OCI-LY7 (cell line): ENCODE measurements around the gene COL9A3. TPM values are rescaled to one million over a fixed set of nuclear protein-coding genes. Genes with fewer than 3 reads are reported as not detected.

Experiments used
- BruUV-seq: library from RNA; stranded (reverse); fragments of 400-500 nt; replicated peaks from 2 replicates; lab custom pipeline; 2021; lab: Mats Ljungman, UMichigan
- CTCF ChIA-PET: fragments of 300-600 bp; sonication (Branson Sonifier 250); formaldehyde crosslinking; loops from one replicate; lab custom pipeline; 2022; ENCODE audit warnings: antibody characterized with exemption; ENCODE audit not compliant: unreplicated experiment; lab: Charles Lee
- POLR2A ChIA-PET: fragments of 300-600 bp; sonication (Branson Sonifier 250); formaldehyde crosslinking; loops from one replicate; lab custom pipeline; 2022; ENCODE audit warnings: antibody characterized with exemption; lab: Charles Lee
- DNase-seq: peaks from one replicate; pipeline ENCODE4 v3.0.0-alpha.2; 2015; ENCODE audit warnings: low spot score
- H2AFZ ChIP-seq: fragments of 200-600 bp; sonication (generic), shearing (Covaris generic); 2 replicates; pipeline ENCODE4 v1.6.1; 2014; ENCODE audit warnings: mild to moderate bottlenecking, antibody characterized with exemption, low read length, moderate library complexity
- H3K27ac ChIP-seq: fragments of 200-600 bp; sonication (generic); 2 replicates; pipeline ENCODE4 v1.5.1; 2014; ENCODE audit warnings: mixed run types, low read depth, mild to moderate bottlenecking, moderate library complexity, low read length, inconsistent platforms; ENCODE audit not compliant: poor library complexity, severe bottlenecking
- H3K36me3 ChIP-seq: fragments of 200-600 bp; sonication (generic); 2 replicates; pipeline ENCODE4 v1.6.1; 2014; ENCODE audit warnings: mild to moderate bottlenecking, antibody characterized with exemption, low read length, moderate library complexity, mixed read lengths; ENCODE audit not compliant: insufficient read depth
- H3K4me1 ChIP-seq: fragments of 200-600 bp; sonication (generic); 2 replicates; pipeline ENCODE4 v1.5.1; 2014; ENCODE audit warnings: mild to moderate bottlenecking, low read length; ENCODE audit not compliant: insufficient read depth, poor library complexity, severe bottlenecking
- H3K4me2 ChIP-seq: fragments of 200-600 bp; sonication (generic); 2 replicates; pipeline ENCODE4 v1.6.1; 2014; ENCODE audit warnings: mild to moderate bottlenecking, low read length
- H3K4me3 ChIP-seq: fragments of 200-600 bp; sonication (generic); 2 replicates; pipeline ENCODE4 v1.5.1; 2014; ENCODE audit warnings: mild to moderate bottlenecking, low read depth, low read length; ENCODE audit not compliant: poor library complexity, severe bottlenecking
- H3K79me2 ChIP-seq: fragments of 200-600 bp; sonication (generic); 2 replicates; pipeline ENCODE4 v1.6.1; 2016; ENCODE audit warnings: low read depth, mild to moderate bottlenecking, low read length, moderate library complexity, mixed read lengths; ENCODE audit not compliant: insufficient read depth
- H3K9me2 ChIP-seq: fragments of 200-600 bp; sonication (generic); 2 replicates; pipeline ENCODE4 v1.6.1; 2016; ENCODE audit warnings: mild to moderate bottlenecking, low read length, mixed read lengths; ENCODE audit not compliant: insufficient read depth
- H3K9me3 ChIP-seq: fragments of 200-600 bp; sonication (generic); 2 replicates; pipeline ENCODE4 v1.6.1; 2014; ENCODE audit warnings: mild to moderate bottlenecking, mixed run types, low read length, mixed read lengths
- H4K20me1 ChIP-seq: fragments of 200-600 bp; sonication (generic); 2 replicates; pipeline ENCODE4 v1.6.1; 2014; ENCODE audit warnings: mild to moderate bottlenecking, antibody characterized with exemption, low read length, moderate library complexity, mixed read lengths; ENCODE audit not compliant: insufficient read depth
- CTCF ChIP-seq: fragments of 200-600 bp; sonication (generic); conservative IDR thresholded peaks from 2 replicates; pipeline ENCODE4 v1.5.1; 2014; ENCODE audit warnings: mild to moderate bottlenecking, antibody characterized with exemption, low read length, moderate library complexity, mixed read lengths
- EZH2phosphoT487 ChIP-seq: fragments of 200-600 bp; sonication (generic); IDR thresholded peaks from 2 replicates; pipeline ENCODE4 v1.6.1; 2018; ENCODE audit warnings: low read depth, borderline replicate concordance, mild to moderate bottlenecking, mixed run types, antibody characterized with exemption, low read length, moderate library complexity, mixed read lengths
- intact Hi-C: fragments of 100-400 bp; cut with micrococcal nuclease; formaldehyde crosslinking; loops from one replicate; pipeline ENCODE4 v1.10.0; 2022; ENCODE audit not compliant: unreplicated experiment
- total RNA-seq, 2 experiments: library from RNA; depleted of rRNA in 1 of 2; stranded (reverse); fragments of >200 nt in 1 of 2; shearing (Covaris generic) in 1 of 2; gene quantifications; 2 replicates each; pipeline ENCODE4 v1.2.3, GENCODE V29; 2014 to 2022

The COL9A3 gene
- total RNA-seq, 2 experiments from 2014 or later = 1.7 to 5.2 TPM

DNA sequence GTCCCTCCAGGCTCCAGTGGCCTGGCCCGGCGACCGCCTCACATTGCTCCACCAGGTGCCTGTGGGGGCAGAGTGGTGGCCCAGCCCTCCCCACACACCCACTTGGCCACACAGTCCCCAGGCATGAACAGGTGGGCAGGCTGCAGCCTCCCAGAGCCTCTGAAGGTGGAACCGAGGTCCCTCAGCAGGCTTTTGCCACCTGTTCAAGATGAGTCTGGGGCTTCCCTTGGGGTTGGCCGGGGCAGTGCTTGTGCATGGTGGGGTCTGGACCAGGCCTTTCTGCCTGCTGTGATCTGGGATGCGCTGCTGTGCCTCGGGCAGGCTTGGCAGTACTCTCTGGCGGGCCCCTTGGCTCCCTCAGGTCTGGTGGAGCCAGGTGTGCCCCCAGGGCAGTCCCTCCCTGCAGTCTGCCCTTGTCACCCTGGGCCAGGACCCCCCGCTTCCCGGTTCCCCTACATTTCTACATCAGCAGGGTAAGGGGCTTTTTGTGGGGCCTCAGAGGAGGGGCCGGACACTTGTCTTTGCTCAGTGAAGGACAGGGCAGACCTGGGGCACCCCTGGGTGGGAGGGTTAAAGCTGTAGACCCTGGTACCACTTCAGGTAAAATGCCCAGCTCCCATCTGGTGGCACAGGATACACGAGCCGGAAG, 2.7 kb upstream of the COL9A3 start:
- Histone ChIP-seq H3K9me3 (no peaks in the 10 kb centered on the region), H3K9me2 (no peaks in the 10 kb centered on the region), H3K4me2 (no peak overlapping the region), H3K36me3 (peaks cover 42% of the 10 kb centered on the region), H3K4me1 (no peaks in the 10 kb centered on the region), H2AFZ (no peak overlapping the region), H3K79me2 (no peaks in the 10 kb centered on the region), H3K27ac (no peak overlapping the region), H3K4me3 (no peak overlapping the region), H4K20me1 (no peaks in the 10 kb centered on the region)
- no peak for DNase-seq
- ChIA-PET POLR2A (no interaction called here), CTCF (no interaction called here)
- intact Hi-C loops = no loop called here
- TF ChIP-seq CTCF = no peak
- TF ChIP-seq EZH2phosphoT487 = no peak
- BruUV-seq = no TSS peak

GRCh38 chr20:62814709-62815065, 2.2 kb upstream of the COL9A3 start:
- H3K36me3 ChIP-seq = peaks cover 37% of the 10 kb centered on the region
- intact Hi-C loops = no loop called here
- ChIA-PET CTCF (no interaction called here), POLR2A (no interaction called here)
- no peaks in the 10 kb centered on the region for H3K4me1 ChIP-seq
- no peak overlapping the region for H3K4me2 ChIP-seq
- TF ChIP-seq EZH2phosphoT487 (no peak), CTCF (no peak)
- no peaks in the 10 kb centered on the region for H4K20me1 ChIP-seq
- H3K9me3 ChIP-seq = no peaks in the 10 kb centered on the region
- no peaks in the 10 kb centered on the region for H3K79me2 ChIP-seq
- DNase-seq = no peak
- no peaks in the 10 kb centered on the region for H3K9me2 ChIP-seq
- no peak overlapping the region for H3K4me3 ChIP-seq
- H3K27ac ChIP-seq = no peak overlapping the region
- no TSS peak for BruUV-seq
- no peak overlapping the region for H2AFZ ChIP-seq

- no TSS peak for BruUV-seq
- Histone ChIP-seq H3K9me3 (no peaks in the 10 kb centered on the region), H4K20me1 (no peaks in the 10 kb centered on the region), H3K27ac (no peak overlapping the region), H3K9me2 (no peaks in the 10 kb centered on the region), H3K4me1 (no peaks in the 10 kb centered on the region), H3K79me2 (no peaks in the 10 kb centered on the region), H3K36me3 (peaks cover 30% of the 10 kb centered on the region), H3K4me3 (no peak overlapping the region), H2AFZ (no peak overlapping the region), H3K4me2 (no peak overlapping the region)
- no peak for DNase-seq
- intact Hi-C loops = no loop called here
- ChIA-PET CTCF (no interaction called here), POLR2A (no interaction called here)
- TF ChIP-seq EZH2phosphoT487 = no peak
- TF ChIP-seq CTCF = no peak
These were observed 1.5 kb upstream of the COL9A3 start for GRCh38 chr20:62815066-62815991.
